H9 (cell line): ENCODE results near the gene SLC22A5. TPM values are rescaled to one million over a fixed set of nuclear protein-coding genes. Genes with fewer than 3 reads are reported as not detected.

Experiments used
- DNase-seq: peaks from one replicate; pipeline ENCODE4 v3.0.0-alpha.2; 2017
- H2AFZ ChIP-seq: one replicate; pipeline ENCODE4 v1.6.1; 2013; ENCODE audit warnings: mild to moderate bottlenecking, low read length, control low read depth, moderate library complexity
- H2AK5ac ChIP-seq: 2 replicates; pipeline ENCODE4 v1.6.1; 2013; ENCODE audit warnings: low read length, control low read depth, mixed read lengths; ENCODE audit not compliant: insufficient read length
- H2BK120ac ChIP-seq: one replicate; pipeline ENCODE4 v1.6.1; 2013; ENCODE audit warnings: low read depth, mild to moderate bottlenecking, low read length, control low read depth, inconsistent platforms; ENCODE audit not compliant: poor library complexity, severe bottlenecking
- H2BK12ac ChIP-seq: 2 replicates; pipeline ENCODE4 v1.6.1; 2013; ENCODE audit warnings: low read length, control low read depth, mixed read lengths, low read depth; ENCODE audit not compliant: insufficient read length
- H2BK15ac ChIP-seq: 2 replicates; pipeline ENCODE4 v1.6.1; 2013; ENCODE audit warnings: low read depth, low read length, control low read depth
- H2BK20ac ChIP-seq: one replicate; pipeline ENCODE4 v1.6.1; 2013; ENCODE audit warnings: low read depth, mild to moderate bottlenecking, low read length, control low read depth, inconsistent platforms; ENCODE audit not compliant: poor library complexity, severe bottlenecking
- H2BK5ac ChIP-seq: 2 replicates; pipeline ENCODE4 v1.6.1; 2013; ENCODE audit warnings: low read length, control low read depth, mixed read lengths; ENCODE audit not compliant: insufficient read length
- H3K14ac ChIP-seq: 2 replicates; pipeline ENCODE4 v1.6.1; 2013; ENCODE audit warnings: low read length, control low read depth; ENCODE audit not compliant: insufficient read depth
- H3K18ac ChIP-seq: 2 replicates; pipeline ENCODE4 v1.6.1; 2013; ENCODE audit warnings: low read depth, mild to moderate bottlenecking, mixed read lengths, low read length, control low read depth; ENCODE audit not compliant: insufficient read length
- H3K23ac ChIP-seq: 2 replicates; pipeline ENCODE4 v1.6.1; 2013; ENCODE audit warnings: low read length, control low read depth, mixed read lengths, low read depth; ENCODE audit not compliant: insufficient read length
- H3K23me2 ChIP-seq: 2 replicates; pipeline ENCODE4 v1.6.1; 2013; ENCODE audit warnings: low read depth, mild to moderate bottlenecking, mixed read lengths, low read length, control low read depth; ENCODE audit not compliant: insufficient read length, poor library complexity, severe bottlenecking
- H3K27ac ChIP-seq: 2 replicates; pipeline ENCODE4 v1.5.1; 2013; ENCODE audit warnings: low read length, control low read depth, mixed read lengths, low read depth; ENCODE audit not compliant: insufficient read length
- H3K27me3 ChIP-seq: 2 replicates; pipeline ENCODE4 v1.6.1; 2013; ENCODE audit warnings: low read length, control low read depth, inconsistent platforms; ENCODE audit not compliant: insufficient read depth
- H3K4ac ChIP-seq: 2 replicates; pipeline ENCODE4 v1.6.1; 2013; ENCODE audit warnings: low read depth, mild to moderate bottlenecking, control low read depth, inconsistent platforms, low read length, moderate library complexity
- H3K4me1 ChIP-seq: 2 replicates; pipeline ENCODE4 v1.6.1; 2013; ENCODE audit warnings: low read length, control low read depth, inconsistent platforms; ENCODE audit not compliant: insufficient read depth
- H3K4me2 ChIP-seq: 2 replicates; pipeline ENCODE4 v1.6.1; 2013; ENCODE audit warnings: low read length, control low read depth, mixed read lengths; ENCODE audit not compliant: insufficient read length, insufficient read depth
- H3K56ac ChIP-seq: 2 replicates; pipeline ENCODE4 v1.6.1; 2013; ENCODE audit warnings: low read depth, mild to moderate bottlenecking, mixed read lengths, low read length, control low read depth; ENCODE audit not compliant: insufficient read length
- H3K79me1 ChIP-seq: 2 replicates; pipeline ENCODE4 v1.6.1; 2013; ENCODE audit warnings: low read depth, mild to moderate bottlenecking, moderate library complexity, low read length, control low read depth, inconsistent platforms; ENCODE audit not compliant: insufficient read depth, poor library complexity, severe bottlenecking
- H3K79me2 ChIP-seq: 2 replicates; pipeline ENCODE4 v1.6.1; 2013; ENCODE audit warnings: low read length, control low read depth, inconsistent platforms; ENCODE audit not compliant: insufficient read depth
- H3K9ac ChIP-seq: 2 replicates; pipeline ENCODE4 v1.6.1; 2013; ENCODE audit warnings: low read length, control low read depth, mixed read lengths; ENCODE audit not compliant: insufficient read length; ENCODE audit errors: extremely low read depth
- H3K9me3 ChIP-seq: one replicate; pipeline ENCODE4 v1.6.1; 2013; ENCODE audit warnings: low read depth, low read length, inconsistent platforms; ENCODE audit not compliant: control insufficient read depth
- H3T11ph ChIP-seq: one replicate; pipeline ENCODE4 v1.6.1; 2013; ENCODE audit warnings: mild to moderate bottlenecking, low read length, control low read depth, inconsistent platforms
- H4K20me1 ChIP-seq: one replicate; pipeline ENCODE4 v1.6.1; 2013; ENCODE audit not compliant: control insufficient read depth, insufficient read length, insufficient read depth
- H4K5ac ChIP-seq: 2 replicates; pipeline ENCODE4 v1.6.1; 2013; ENCODE audit warnings: low read depth, mild to moderate bottlenecking, mixed read lengths, low read length, control low read depth; ENCODE audit not compliant: insufficient read length
- H4K8ac ChIP-seq: replicated peaks from 2 replicates; pipeline ENCODE4 v1.6.1; 2013; ENCODE audit warnings: low read length, control low read depth, mixed read lengths, low read depth; ENCODE audit not compliant: insufficient read length
- H4K91ac ChIP-seq: 2 replicates; pipeline ENCODE4 v1.6.1; 2013; ENCODE audit warnings: low read depth, mild to moderate bottlenecking, moderate library complexity, mixed read lengths, low read length, control low read depth; ENCODE audit not compliant: insufficient read length
- H3K27ac Mint-ChIP-seq, 3 experiments: 2 replicates in 2 of 3; 3 replicates in 1 of 3; pipeline ENCODE4 v1.8.0; 2020 to 2021; ENCODE audit warnings: mixed read lengths in 3 of 3, mild to moderate bottlenecking in 1 of 3, moderate library complexity in 1 of 3
- H3K27me3 Mint-ChIP-seq: 2 replicates; pipeline ENCODE4 v1.8.0; 2021; ENCODE audit warnings: low read depth, mild to moderate bottlenecking, moderate library complexity, mixed read lengths
- H3K36me3 Mint-ChIP-seq, 3 experiments: 2 replicates in 2 of 3; 3 replicates in 1 of 3; pipeline ENCODE4 v1.8.0; 2020 to 2021; ENCODE audit warnings: low read depth in 3 of 3, mixed read lengths in 3 of 3; ENCODE audit not compliant: insufficient read depth in 1 of 3
- H3K4me1 Mint-ChIP-seq, 2 experiments: 2 replicates each; pipeline ENCODE4 v1.8.0; 2020; ENCODE audit warnings: mixed read lengths in 2 of 2
- H3K4me3 Mint-ChIP-seq, 2 experiments: 2 replicates in 1 of 2; 3 replicates in 1 of 2; pipeline ENCODE4 v1.8.0; 2020 to 2021; ENCODE audit warnings: mild to moderate bottlenecking in 2 of 2, mixed read lengths in 2 of 2, moderate library complexity in 1 of 2
- H3K9me3 Mint-ChIP-seq, 2 experiments: 2 replicates in 1 of 2; 3 replicates in 1 of 2; pipeline ENCODE4 v1.8.0; 2020; ENCODE audit warnings: mild to moderate bottlenecking in 2 of 2, mixed read lengths in 2 of 2, moderate library complexity in 1 of 2
- WGBS: extraction: QIAGEN DNeasy Blood & Tissue Kit; methylation state at CpG from one replicate; pipeline ENCODE4 v1.1.7; 2013; ENCODE audit warnings: missing lambda C conversion rate, low lambda C conversion rate, mixed read lengths; ENCODE audit not compliant: insufficient read length; ENCODE audit errors: extremely low coverage; 5-methylcytosine and 5-hydroxymethylcytosine counted together
- total RNA-seq: library from RNA; stranded (reverse); gene quantifications from 2 replicates; pipeline ENCODE4 v1.2.1, GENCODE V29; 2021
- TF ChIP-seq, protein P1 (sequence below): fragments of 200-600 bp; sonication (generic); conservative IDR thresholded peaks from 3 replicates; pipeline ENCODE4 v1.8.0; 2021; ENCODE audit warnings: antibody characterized with exemption, mild to moderate bottlenecking

The SLC22A5 gene
- total RNA-seq, 1 experiment from 2014 or later = 3.4 TPM

DNA sequence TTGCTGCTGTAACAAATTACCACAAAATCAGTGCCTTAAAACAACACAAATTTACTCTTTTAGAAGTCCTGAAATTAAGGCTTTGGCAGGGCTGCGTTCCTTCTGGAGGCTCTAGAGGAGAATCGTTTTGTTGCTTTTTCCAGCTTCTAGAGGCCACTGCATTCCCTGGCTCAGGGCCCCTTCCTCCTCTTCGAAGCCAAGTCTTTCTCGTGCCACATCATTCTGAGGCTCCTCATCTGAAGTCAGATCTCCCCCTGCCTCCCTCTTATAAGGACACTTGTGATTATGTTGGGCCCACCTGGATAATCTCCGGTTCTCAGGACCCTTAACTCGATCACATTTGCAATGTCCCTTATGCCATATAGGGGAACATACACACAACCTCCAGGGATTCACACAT is 48.0 kb downstream of the SLC22A5 start:
- Histone ChIP-seq H2AFZ (no peak overlapping the region), H3K56ac (no peak overlapping the region), H3K79me1 (no peaks in the 10 kb centered on the region), H3K27me3 (no peaks in the 10 kb centered on the region), H2AK5ac (no peak overlapping the region), H3K4ac (no peak overlapping the region), H4K20me1 (no peaks in the 10 kb centered on the region), H3K18ac (no peak overlapping the region), H3K9me3 (no peaks in the 10 kb centered on the region), H2BK12ac (no peak overlapping the region), H4K8ac (no peak overlapping the region), H2BK120ac (no peak overlapping the region), H2BK15ac (no peak overlapping the region), H3K79me2 (no peaks in the 10 kb centered on the region), H3K4me2 (no peak overlapping the region), H3K9ac (no peak overlapping the region), H2BK5ac (no peak overlapping the region), H3T11ph (no peak overlapping the region), H3K27ac (no peak overlapping the region), H4K5ac (no peak overlapping the region), H3K23ac (no peak overlapping the region), H2BK20ac (no peak overlapping the region), H3K14ac (no peak overlapping the region), H3K23me2 (no peaks in the 10 kb centered on the region), H3K4me1 (no peaks in the 10 kb centered on the region), H4K91ac (no peak overlapping the region)
- Mint-ChIP-seq H3K4me3 (no peak overlapping the region), H3K27ac (no peak overlapping the region), H3K9me3 (no peaks in the 10 kb centered on the region; a peak in 1 of 5 replicates), H3K4me1 (peaks cover 10 to 12% of the 10 kb centered on the region in 2 experiments), H3K36me3 (no peaks in the 10 kb centered on the region), H3K27me3 (peaks cover 2% of the 10 kb centered on the region; the same call in 1 of the 2 replicates)
- WGBS = no CpG with 5 or more reads among the region's 6 CpGs
- TF ChIP-seq, protein P1, sequence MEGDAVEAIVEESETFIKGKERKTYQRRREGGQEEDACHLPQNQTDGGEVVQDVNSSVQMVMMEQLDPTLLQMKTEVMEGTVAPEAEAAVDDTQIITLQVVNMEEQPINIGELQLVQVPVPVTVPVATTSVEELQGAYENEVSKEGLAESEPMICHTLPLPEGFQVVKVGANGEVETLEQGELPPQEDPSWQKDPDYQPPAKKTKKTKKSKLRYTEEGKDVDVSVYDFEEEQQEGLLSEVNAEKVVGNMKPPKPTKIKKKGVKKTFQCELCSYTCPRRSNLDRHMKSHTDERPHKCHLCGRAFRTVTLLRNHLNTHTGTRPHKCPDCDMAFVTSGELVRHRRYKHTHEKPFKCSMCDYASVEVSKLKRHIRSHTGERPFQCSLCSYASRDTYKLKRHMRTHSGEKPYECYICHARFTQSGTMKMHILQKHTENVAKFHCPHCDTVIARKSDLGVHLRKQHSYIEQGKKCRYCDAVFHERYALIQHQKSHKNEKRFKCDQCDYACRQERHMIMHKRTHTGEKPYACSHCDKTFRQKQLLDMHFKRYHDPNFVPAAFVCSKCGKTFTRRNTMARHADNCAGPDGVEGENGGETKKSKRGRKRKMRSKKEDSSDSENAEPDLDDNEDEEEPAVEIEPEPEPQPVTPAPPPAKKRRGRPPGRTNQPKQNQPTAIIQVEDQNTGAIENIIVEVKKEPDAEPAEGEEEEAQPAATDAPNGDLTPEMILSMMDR = no peak
- no peak for DNase-seq
